SK-N-SH (cell line): ENCODE results near the gene SIRPA.

Experiments used
- CHD2 ChIP-seq: fragments of 150-350 bp; IDR thresholded peaks from 2 replicates; pipeline ENCODE4 v1.6.1; 2018; ENCODE audit warnings: low read length; ENCODE audit not compliant: partially characterized antibody
- TF ChIP-seq, protein P1 (sequence below): fragments of 200-600 bp; sonication (generic); IDR thresholded peaks from 2 replicates; pipeline ENCODE4 v1.6.1; 2017; ENCODE audit warnings: antibody characterized with exemption, mild to moderate bottlenecking, moderate library complexity

- TF ChIP-seq, protein P1, sequence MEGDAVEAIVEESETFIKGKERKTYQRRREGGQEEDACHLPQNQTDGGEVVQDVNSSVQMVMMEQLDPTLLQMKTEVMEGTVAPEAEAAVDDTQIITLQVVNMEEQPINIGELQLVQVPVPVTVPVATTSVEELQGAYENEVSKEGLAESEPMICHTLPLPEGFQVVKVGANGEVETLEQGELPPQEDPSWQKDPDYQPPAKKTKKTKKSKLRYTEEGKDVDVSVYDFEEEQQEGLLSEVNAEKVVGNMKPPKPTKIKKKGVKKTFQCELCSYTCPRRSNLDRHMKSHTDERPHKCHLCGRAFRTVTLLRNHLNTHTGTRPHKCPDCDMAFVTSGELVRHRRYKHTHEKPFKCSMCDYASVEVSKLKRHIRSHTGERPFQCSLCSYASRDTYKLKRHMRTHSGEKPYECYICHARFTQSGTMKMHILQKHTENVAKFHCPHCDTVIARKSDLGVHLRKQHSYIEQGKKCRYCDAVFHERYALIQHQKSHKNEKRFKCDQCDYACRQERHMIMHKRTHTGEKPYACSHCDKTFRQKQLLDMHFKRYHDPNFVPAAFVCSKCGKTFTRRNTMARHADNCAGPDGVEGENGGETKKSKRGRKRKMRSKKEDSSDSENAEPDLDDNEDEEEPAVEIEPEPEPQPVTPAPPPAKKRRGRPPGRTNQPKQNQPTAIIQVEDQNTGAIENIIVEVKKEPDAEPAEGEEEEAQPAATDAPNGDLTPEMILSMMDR = no peak
- TF ChIP-seq CHD2 = no peak
These were observed 3.2 kb upstream of the SIRPA start for GRCh38 chr20:1892119-1892385.
